ENCODE results near the gene CFAP92.

Gene CFAP92

GRCh38 chr3:128956440-128956839 is 37.4 kb downstream of the CFAP92 start:
- TF ChIP-seq, protein P1, sequence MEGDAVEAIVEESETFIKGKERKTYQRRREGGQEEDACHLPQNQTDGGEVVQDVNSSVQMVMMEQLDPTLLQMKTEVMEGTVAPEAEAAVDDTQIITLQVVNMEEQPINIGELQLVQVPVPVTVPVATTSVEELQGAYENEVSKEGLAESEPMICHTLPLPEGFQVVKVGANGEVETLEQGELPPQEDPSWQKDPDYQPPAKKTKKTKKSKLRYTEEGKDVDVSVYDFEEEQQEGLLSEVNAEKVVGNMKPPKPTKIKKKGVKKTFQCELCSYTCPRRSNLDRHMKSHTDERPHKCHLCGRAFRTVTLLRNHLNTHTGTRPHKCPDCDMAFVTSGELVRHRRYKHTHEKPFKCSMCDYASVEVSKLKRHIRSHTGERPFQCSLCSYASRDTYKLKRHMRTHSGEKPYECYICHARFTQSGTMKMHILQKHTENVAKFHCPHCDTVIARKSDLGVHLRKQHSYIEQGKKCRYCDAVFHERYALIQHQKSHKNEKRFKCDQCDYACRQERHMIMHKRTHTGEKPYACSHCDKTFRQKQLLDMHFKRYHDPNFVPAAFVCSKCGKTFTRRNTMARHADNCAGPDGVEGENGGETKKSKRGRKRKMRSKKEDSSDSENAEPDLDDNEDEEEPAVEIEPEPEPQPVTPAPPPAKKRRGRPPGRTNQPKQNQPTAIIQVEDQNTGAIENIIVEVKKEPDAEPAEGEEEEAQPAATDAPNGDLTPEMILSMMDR (IDR thresholded peaks at IDR 0.05; ENCODE audit: extremely low read depth, missing control alignments), result no peak

DNA sequence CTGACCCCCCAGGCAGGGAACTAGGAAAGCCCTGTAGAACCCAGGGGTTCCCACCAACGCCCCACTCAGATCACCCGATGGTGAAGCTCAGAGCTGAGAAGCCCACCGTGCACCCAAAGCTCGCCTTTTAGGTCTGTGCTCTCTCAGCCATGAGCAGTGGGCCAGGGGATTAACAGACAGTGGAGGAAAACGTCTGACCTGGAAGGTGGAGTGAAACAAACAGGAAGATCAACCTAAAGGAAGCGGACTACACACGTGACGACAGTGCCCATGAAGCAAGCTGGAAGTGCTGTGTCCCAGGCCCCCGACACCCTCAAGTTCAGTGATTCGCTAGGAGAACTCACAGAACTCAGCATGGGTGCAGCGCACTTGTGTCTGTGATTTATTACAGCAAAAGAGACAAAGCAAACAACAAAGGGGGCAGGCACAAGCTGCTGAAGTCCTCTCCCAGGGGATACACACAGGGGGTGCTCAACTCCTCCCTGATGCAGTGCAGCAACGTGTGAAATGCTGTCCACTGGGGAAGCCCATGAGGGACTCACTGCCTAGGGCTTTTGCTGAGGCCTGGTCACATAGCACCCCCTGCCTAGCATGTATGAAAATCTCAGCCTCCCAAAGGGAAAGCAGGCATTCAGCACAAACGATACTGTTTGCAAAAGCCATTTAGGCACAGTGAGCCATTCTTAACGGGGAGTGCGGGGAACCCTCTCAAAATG is 43.5 kb downstream of the CFAP92 start:
- TF ChIP-seq, protein P1 (IDR thresholded peaks at IDR 0.05; ENCODE audit: extremely low read depth, missing control alignments), result peak; percentile 7
- peak; percentile 36 for DNase-seq (ENCODE audit: low spot score)

More at GRCh38 chr3:128956440-128956839, 37.4 kb downstream of the CFAP92 start:
- no peak for DNase-seq (ENCODE audit: low spot score)

DNA sequence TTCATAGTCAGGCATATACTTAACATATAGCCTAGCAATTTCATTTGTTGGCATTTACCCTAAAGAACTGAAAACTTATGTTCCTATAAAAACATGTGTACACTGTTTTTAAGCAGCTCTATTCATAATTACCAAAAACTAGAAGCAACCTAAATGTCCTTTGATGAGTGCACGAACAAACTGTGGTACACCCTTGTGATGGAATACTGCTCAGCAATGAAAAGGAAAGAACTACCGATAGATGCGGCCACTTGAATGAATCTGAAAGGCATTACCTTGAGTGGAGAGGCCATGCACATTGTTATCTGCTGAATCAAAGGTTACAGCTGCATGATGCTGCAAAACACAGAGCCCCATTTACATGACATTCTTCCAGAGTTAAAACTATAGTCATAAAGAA is 44.7 kb downstream of the CFAP92 start:
- TF ChIP-seq, protein P1 (IDR thresholded peaks at IDR 0.05; ENCODE audit: extremely low read depth, missing control alignments), result no peak
- DNase-seq (ENCODE audit: low spot score), result no peak

GRCh38 chr3:128946411-128946810 is 47.5 kb downstream of the CFAP92 start:
- DNase-seq (ENCODE audit: low spot score), result no peak
- TF ChIP-seq, protein P1 (IDR thresholded peaks at IDR 0.05; ENCODE audit: extremely low read depth, missing control alignments), result no peak

DNA sequence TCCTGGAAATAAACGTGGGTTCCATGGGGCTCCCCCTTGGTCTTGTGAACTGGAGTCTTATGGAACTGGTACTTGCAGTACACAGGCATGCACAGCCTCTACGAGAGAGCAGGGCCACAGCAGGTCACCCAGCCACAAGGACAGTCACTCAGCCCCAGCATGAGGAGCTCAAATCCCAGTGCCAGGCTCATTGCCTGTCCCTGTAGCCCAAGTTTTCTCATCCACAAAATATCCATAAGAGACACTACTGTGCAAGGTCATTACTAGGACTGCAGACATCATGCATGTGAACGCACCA is 48.0 kb downstream of the CFAP92 start:
- TF ChIP-seq, protein P1 (IDR thresholded peaks at IDR 0.05; ENCODE audit: extremely low read depth, missing control alignments), result no peak
- no peak for DNase-seq (ENCODE audit: low spot score)

DNA sequence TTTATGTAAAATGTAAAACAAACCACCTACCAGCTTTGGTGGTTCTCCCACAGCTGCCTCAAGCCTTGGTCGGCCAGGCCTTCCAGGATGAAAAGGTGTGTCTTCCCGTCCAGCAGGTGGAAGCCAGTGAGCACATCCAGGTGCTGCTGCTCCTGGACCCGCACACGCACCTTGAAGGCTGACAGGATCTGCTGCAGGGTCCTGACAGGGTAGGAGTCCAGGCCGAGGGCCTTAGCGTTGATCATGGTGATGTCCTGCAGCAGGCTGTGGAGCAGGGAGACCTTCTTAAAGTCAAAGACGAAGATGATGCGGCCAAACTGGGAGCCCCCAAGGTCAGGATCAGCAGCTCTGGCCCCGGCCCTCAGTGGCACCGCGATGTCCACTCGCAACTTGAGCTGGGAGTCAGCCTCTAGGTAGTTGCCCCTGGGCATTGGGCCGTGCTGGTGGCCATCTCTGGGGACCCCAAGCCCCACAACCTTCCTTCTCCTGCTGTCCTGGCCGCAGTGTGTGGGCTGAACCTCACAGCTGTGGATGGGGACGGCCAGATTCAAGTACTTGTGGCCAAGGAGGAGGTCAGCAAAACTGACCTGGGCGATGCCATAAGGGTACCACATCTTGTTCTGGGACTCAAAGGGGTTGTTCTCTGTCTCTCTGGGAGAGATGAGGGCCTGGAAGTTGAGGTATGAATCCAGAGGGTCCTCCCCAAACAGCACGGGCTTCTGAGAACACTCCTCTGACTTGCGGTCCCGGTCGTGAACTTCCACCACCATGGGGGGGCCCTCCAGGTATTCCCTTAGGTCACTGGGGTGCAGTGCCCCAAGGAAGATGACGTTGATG is 48.6 kb downstream of the CFAP92 start:
- TF ChIP-seq, protein P1 (IDR thresholded peaks at IDR 0.05; ENCODE audit: extremely low read depth, missing control alignments), result no peak
- DNase-seq (ENCODE audit: low spot score), result no peak
